BJ (cell line): ENCODE measurements around the gene ASAP2. TPM values are rescaled to one million over a fixed set of nuclear protein-coding genes. Genes with fewer than 3 reads are reported as not detected.

Experiments used
- CTCF ChIA-PET: fragments of 350-600 bp; formaldehyde crosslinking; extraction: SDS; loops from one replicate; lab custom pipeline; 2021; ENCODE audit warnings: antibody characterized with exemption, inconsistent platforms; lab: Yijun Ruan, JAX
- POLR2A ChIA-PET: fragments of 300-600 bp; sonication (Branson Sonifier 250); formaldehyde crosslinking; extraction: SDS; loops from one replicate; lab custom pipeline; 2021; ENCODE audit warnings: antibody characterized with exemption; lab: Charles Lee
- DNase-seq: peaks from one replicate; pipeline ENCODE4 v3.0.0-alpha.2; 2011; ENCODE audit warnings: low read depth
- H3K27me3 ChIP-seq: 2 replicates; pipeline ENCODE4 v1.6.0; 2011; ENCODE audit warnings: low read length; ENCODE audit not compliant: control insufficient read depth, insufficient read depth
- H3K36me3 ChIP-seq: 2 replicates; pipeline ENCODE4 v1.5.1; 2011; ENCODE audit warnings: low read length; ENCODE audit not compliant: control insufficient read depth, insufficient read depth
- H3K4me3 ChIP-seq: 2 replicates; pipeline ENCODE4 v1.5.1; 2011; ENCODE audit warnings: low read depth, mild to moderate bottlenecking, control low read depth, low read length
- CTCF ChIP-seq: IDR thresholded peaks from 2 replicates; pipeline ENCODE4 v1.5.1; 2011; ENCODE audit warnings: low read depth, mild to moderate bottlenecking, control low read depth, inconsistent platforms, low read length, moderate library complexity; ENCODE audit not compliant: insufficient read depth
- polyA plus RNA-seq: library from polyadenylated mRNA; depleted of rRNA; stranded (reverse); fragments of >200 nt; gene quantifications from 2 replicates; pipeline ENCODE4 v1.2.3, GENCODE V29; 2011; rRNA removed

Gene ASAP2
- polyA plus RNA-seq, 1 experiment: 14.1 TPM

- no peak overlapping the region for H3K4me3 ChIP-seq
- ChIA-PET POLR2A (no interaction called here), CTCF (no interaction called here)
- DNase-seq: no peak
- H3K27me3 ChIP-seq: no peaks in the 10 kb centered on the region
- H3K36me3 ChIP-seq: peaks cover 9% of the 10 kb centered on the region
- no peak for TF ChIP-seq CTCF
Observed at GRCh38 chr2:9440058-9440727, 233.6 kb downstream of the ASAP2 start.

GRCh38 chr2:9441556-9441955, 234.9 kb downstream of the ASAP2 start:
- Histone ChIP-seq H3K27me3 (no peaks in the 10 kb centered on the region), H3K36me3 (peaks cover 12% of the 10 kb centered on the region), H3K4me3 (no peak overlapping the region)
- TF ChIP-seq CTCF: no peak
- POLR2A ChIA-PET: no interaction called here
- CTCF ChIA-PET: no interaction called here
- no peak for DNase-seq

DNA sequence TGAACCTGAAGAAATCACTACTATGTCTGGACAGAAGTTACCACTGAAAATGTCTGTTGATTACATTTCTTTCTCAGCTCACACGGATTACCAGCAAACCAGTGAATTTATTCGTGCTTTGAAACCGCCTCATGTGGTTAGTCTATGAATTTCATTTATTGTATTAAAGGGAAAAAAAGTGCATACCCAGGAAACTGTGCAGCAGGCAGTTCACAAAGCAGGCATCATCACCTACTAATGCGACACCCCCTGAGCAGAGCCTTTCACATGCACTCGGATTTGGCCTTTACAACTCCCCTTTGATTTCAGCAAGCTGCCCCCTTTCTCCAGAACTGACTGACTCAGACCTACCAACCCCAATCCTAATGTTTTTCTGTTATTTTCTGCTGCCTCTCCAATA, 236.9 kb downstream of the ASAP2 start:
- DNase-seq: no peak
- no peaks in the 10 kb centered on the region for H3K27me3 ChIP-seq
- H3K36me3 ChIP-seq: peaks cover 8% of the 10 kb centered on the region
- TF ChIP-seq CTCF: no peak
- no peak overlapping the region for H3K4me3 ChIP-seq
- ChIA-PET CTCF (interaction anchor here (1.6 kb wide), 1 partner anchor 21 kb away, joined by 4 read pairs; no protein-coding TSS in a partner anchor), POLR2A (no interaction called here)

GRCh38 chr2:9445089-9445488, 238.5 kb downstream of the ASAP2 start:
- Histone ChIP-seq H3K4me3 (no peak overlapping the region), H3K36me3 (peaks cover 9% of the 10 kb centered on the region), H3K27me3 (no peaks in the 10 kb centered on the region)
- no peak for DNase-seq
- no peak for TF ChIP-seq CTCF
- CTCF ChIA-PET: no interaction called here
- POLR2A ChIA-PET: no interaction called here

- no peak overlapping the region for H3K4me3 ChIP-seq
- H3K27me3 ChIP-seq: no peaks in the 10 kb centered on the region
- no peak for DNase-seq
- H3K36me3 ChIP-seq: peaks cover 5% of the 10 kb centered on the region
- CTCF ChIA-PET: no interaction called here
- no peak for TF ChIP-seq CTCF
- POLR2A ChIA-PET: no interaction called here
Observed at GRCh38 chr2:9451231-9451630, 244.6 kb downstream of the ASAP2 start.

Other genes starting within 250 kb of the ASAP2 start
- 18.1 and 23.0 TPM in 2 replicates for gene MBOAT2, start 203.1 kb upstream of the ASAP2 start, polyA plus RNA-seq
- gene ITGB1BP1, start 216.7 kb downstream of the ASAP2 start, polyA plus RNA-seq: 50.7 and 88.9 TPM in 2 replicates
- 12.5 and 31.5 TPM in 2 replicates for gene CPSF3, start 216.8 kb downstream of the ASAP2 start, polyA plus RNA-seq